ENCODE results near the gene DCAF4.

Gene DCAF4

GRCh38 chr14:72970824-72971434 is 44.7 kb downstream of the DCAF4 start:
- TF ChIP-seq RARB (CRISPR knock-in tag; IDR thresholded peaks at IDR 0.05) (no peak), PATZ1 (CRISPR knock-in tag; IDR thresholded peaks at IDR 0.05; ENCODE audit: borderline replicate concordance) (no peak)
- no peak for ATAC-seq

GRCh38 chr14:72974661-72975060 is 48.4 kb downstream of the DCAF4 start:
- no peak for ATAC-seq

GRCh38 chr14:72975770-72976169 is 49.5 kb downstream of the DCAF4 start:
- no peak for TF ChIP-seq PPARA (CRISPR knock-in tag; IDR thresholded peaks at IDR 0.05; ENCODE audit: borderline replicate concordance)
- TF ChIP-seq TSHZ2 (CRISPR knock-in tag; IDR thresholded peaks at IDR 0.05) = no peak
- TF ChIP-seq ISL1 (CRISPR knock-in tag; IDR thresholded peaks at IDR 0.05) = no peak
- no peak for TF ChIP-seq TOX (CRISPR knock-in tag; IDR thresholded peaks at IDR 0.05; ENCODE audit: borderline replicate concordance)
- TF ChIP-seq BACH2 (CRISPR knock-in tag; IDR thresholded peaks at IDR 0.05; ENCODE audit: borderline replicate concordance) = no peak
- TF ChIP-seq POU6F1 (CRISPR knock-in tag; IDR thresholded peaks at IDR 0.05; ENCODE audit: borderline replicate concordance, low read depth) = no peak
- no peak for TF ChIP-seq ARNTL (CRISPR knock-in tag; IDR thresholded peaks at IDR 0.05; ENCODE audit: borderline replicate concordance, low read depth)
- TF ChIP-seq ZC3H10 (CRISPR knock-in tag; IDR thresholded peaks at IDR 0.05) = no peak
- TF ChIP-seq ZNF565 (CRISPR knock-in tag; conservative IDR thresholded peaks at IDR 0.05; ENCODE audit: low read depth) = no peak
- TF ChIP-seq CSDC2 (CRISPR knock-in tag; IDR thresholded peaks at IDR 0.05) = no peak
- TF ChIP-seq ESRRG (CRISPR knock-in tag; IDR thresholded peaks at IDR 0.05) = no peak
- TF ChIP-seq ZFP3 (CRISPR knock-in tag; IDR thresholded peaks at IDR 0.05) = no peak
- no peak for TF ChIP-seq ZNF8 (CRISPR knock-in tag; IDR thresholded peaks at IDR 0.05)
- ATAC-seq = no peak

More at GRCh38 chr14:72974661-72975060, 48.4 kb downstream of the DCAF4 start:
- no peak for TF ChIP-seq CREB5 (CRISPR knock-in tag; IDR thresholded peaks at IDR 0.05; ENCODE audit: low read depth)
- no peak for TF ChIP-seq ZNF565 (CRISPR knock-in tag; conservative IDR thresholded peaks at IDR 0.05; ENCODE audit: low read depth)
- no peak for TF ChIP-seq CSDC2 (CRISPR knock-in tag; IDR thresholded peaks at IDR 0.05)
- TF ChIP-seq CSRNP3 (CRISPR knock-in tag; IDR thresholded peaks at IDR 0.05) = no peak
- no peak for TF ChIP-seq RARB (CRISPR knock-in tag; IDR thresholded peaks at IDR 0.05)

- no peak for ATAC-seq
- no peak for TF ChIP-seq ZNF565 (CRISPR knock-in tag; conservative IDR thresholded peaks at IDR 0.05; ENCODE audit: low read depth)
- no peak for TF ChIP-seq CSRNP3 (CRISPR knock-in tag; IDR thresholded peaks at IDR 0.05)
- TF ChIP-seq RARB (CRISPR knock-in tag; IDR thresholded peaks at IDR 0.05) = no peak
- TF ChIP-seq ZFP3 (CRISPR knock-in tag; IDR thresholded peaks at IDR 0.05) = no peak
- TF ChIP-seq ISL1 (CRISPR knock-in tag; IDR thresholded peaks at IDR 0.05) = no peak
- TF ChIP-seq TSHZ2 (CRISPR knock-in tag; IDR thresholded peaks at IDR 0.05) = no peak
- no peak for TF ChIP-seq TOX (CRISPR knock-in tag; IDR thresholded peaks at IDR 0.05; ENCODE audit: borderline replicate concordance)
- no peak for TF ChIP-seq POU6F1 (CRISPR knock-in tag; IDR thresholded peaks at IDR 0.05; ENCODE audit: borderline replicate concordance, low read depth)
- no peak for TF ChIP-seq ZC3H10 (CRISPR knock-in tag; IDR thresholded peaks at IDR 0.05)
- no peak for TF ChIP-seq TCF4 (CRISPR knock-in tag; IDR thresholded peaks at IDR 0.05; ENCODE audit: borderline replicate concordance)
Measured at GRCh38 chr14:72978856-72979255, 52.6 kb downstream of the DCAF4 start.
